Subcutaneous adipose tissue (tissue), 4 donors: ENCODE results near the gene CYBB. TPM values are rescaled to one million over a fixed set of nuclear protein-coding genes. Genes with fewer than 3 reads are reported as not detected.

ENCODE experiments used
- total RNA-seq, 4 donors: library from RNA; depleted of rRNA; stranded (reverse); fragments of >200 nt; gene quantifications; one replicate each; pipeline ENCODE4 v1.1.0, GENCODE V29; 2016
- TF ChIP-seq, protein P1 (sequence below): fragments of 450-650 bp; IDR thresholded peaks from one replicate; pipeline ENCODE4 v1.5.1; 2016; ENCODE audit warnings: low read depth, mild to moderate bottlenecking, control low read depth, antibody characterized with exemption, moderate library complexity

CYBB gene
- total RNA-seq, 4 donors from 2014 or later: 23.9 to 80.4 (median 60.2) TPM

DNA sequence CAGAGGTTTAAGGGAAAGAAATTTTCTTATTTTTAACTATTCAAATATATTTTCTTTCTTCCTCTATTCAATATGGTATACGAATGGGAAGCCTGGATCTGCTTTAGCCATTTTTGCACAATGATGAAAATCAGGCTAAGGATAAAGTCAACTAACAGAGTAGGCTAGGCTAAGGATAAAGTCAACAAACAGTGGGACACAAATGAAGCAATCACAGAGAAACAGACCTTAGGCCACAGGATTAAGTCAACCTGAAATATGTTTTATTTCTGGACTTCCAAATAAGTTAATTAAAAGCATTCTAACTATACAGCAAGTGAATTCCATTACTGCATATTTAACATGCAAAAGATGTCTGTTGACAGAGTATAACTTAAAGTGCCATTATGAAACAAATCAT lies 50.5 kb downstream of the CYBB start:
- TF ChIP-seq, protein P1, sequence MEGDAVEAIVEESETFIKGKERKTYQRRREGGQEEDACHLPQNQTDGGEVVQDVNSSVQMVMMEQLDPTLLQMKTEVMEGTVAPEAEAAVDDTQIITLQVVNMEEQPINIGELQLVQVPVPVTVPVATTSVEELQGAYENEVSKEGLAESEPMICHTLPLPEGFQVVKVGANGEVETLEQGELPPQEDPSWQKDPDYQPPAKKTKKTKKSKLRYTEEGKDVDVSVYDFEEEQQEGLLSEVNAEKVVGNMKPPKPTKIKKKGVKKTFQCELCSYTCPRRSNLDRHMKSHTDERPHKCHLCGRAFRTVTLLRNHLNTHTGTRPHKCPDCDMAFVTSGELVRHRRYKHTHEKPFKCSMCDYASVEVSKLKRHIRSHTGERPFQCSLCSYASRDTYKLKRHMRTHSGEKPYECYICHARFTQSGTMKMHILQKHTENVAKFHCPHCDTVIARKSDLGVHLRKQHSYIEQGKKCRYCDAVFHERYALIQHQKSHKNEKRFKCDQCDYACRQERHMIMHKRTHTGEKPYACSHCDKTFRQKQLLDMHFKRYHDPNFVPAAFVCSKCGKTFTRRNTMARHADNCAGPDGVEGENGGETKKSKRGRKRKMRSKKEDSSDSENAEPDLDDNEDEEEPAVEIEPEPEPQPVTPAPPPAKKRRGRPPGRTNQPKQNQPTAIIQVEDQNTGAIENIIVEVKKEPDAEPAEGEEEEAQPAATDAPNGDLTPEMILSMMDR: no peak

DNA sequence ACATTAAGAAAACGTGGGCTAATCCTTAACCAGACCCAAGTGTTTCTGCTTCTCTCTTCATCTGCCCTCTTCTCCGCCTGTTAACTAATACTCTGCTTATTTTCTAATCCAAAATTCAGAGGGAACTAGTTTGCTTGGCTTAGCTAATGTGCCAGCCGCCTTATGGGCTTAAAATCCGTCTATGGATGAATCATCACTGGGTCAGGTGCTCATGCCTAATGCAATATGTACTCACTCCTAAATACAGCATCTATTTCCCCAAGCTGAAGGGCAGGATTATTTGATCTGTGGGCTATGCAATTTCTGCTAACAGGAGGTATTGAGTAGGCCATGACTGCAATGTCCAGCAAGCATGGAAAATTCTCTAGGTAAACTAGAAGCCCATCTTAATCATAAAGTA lies 55.1 kb downstream of the CYBB start:
- TF ChIP-seq, protein P1: no peak

DNA sequence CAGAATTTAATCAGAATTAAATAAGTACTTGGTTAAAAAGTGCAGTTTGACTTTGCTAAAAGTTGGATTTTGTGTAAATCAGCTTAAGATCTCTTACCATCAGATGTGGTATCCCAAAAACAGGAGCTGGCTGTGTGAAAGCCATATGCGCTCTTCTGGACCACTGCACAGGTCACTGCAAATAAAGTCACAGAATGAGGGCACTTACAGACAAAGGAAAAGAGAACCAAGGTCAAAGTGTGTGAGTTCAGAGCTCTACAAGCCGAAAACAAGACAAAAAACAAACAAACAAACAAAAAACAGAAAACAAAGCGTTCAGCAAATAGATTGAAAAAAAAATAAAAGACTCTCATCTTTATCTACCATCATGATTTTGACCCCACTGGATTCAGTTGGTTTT lies 61.1 kb downstream of the CYBB start:
- TF ChIP-seq, protein P1: no peak

DNA sequence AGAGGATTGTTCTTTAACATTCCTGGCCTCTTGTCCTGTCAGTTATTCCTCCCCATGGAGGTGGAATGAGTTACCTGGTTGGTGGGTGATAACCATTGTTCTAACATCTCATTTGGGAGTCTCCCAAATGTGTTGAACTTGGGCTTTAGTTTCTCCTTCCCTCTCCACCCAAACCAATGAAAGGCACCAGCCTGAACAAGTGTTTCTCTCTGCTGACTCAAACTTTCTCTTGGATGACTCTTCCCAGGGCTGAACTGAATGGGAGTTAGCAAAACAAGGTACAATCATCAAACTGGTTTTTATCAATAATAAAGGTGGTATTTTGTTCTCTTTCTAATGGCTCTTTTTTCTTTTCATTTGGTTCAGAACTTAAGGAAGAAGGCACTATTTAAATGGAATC lies 64.8 kb downstream of the CYBB start:
- TF ChIP-seq, protein P1: no peak

DNA sequence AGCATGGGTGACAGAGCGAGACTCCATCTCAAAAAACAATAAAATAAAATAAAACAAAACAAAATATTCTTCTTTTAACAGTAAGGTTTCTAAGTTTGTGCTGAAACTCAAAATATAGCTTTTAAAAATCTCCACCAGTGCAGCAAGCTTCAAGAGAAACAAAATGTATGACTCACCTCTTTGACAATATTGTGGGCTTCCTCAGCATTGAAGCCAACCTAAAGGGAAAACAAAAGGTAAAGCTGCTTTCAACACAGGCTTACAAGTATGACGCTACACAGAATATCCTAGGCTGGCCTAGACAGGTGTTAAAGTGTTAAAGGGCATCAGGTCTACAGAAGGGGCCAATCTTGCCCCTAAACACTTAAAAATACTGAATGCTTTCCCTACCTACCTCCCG lies 66.3 kb downstream of the CYBB start:
- TF ChIP-seq, protein P1: no peak

DNA sequence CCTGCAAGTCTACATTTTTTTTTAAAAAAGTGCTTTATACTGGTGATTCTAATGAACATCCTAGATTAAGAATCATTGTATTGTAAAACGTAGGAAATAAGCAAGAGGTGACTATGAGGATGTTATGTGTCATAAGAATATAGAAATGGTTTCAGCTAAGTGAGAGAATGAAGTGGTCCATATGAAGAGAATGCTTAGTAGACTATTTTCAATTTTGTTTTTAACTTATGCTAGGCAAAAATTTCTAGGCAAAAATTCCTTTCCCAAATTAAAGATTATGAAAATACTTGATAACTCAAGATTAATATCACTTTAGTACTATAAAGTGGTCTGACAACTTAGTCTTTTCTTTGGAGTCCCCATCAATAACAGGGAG lies 66.7 kb downstream of the CYBB start:
- TF ChIP-seq, protein P1: no peak

DNA sequence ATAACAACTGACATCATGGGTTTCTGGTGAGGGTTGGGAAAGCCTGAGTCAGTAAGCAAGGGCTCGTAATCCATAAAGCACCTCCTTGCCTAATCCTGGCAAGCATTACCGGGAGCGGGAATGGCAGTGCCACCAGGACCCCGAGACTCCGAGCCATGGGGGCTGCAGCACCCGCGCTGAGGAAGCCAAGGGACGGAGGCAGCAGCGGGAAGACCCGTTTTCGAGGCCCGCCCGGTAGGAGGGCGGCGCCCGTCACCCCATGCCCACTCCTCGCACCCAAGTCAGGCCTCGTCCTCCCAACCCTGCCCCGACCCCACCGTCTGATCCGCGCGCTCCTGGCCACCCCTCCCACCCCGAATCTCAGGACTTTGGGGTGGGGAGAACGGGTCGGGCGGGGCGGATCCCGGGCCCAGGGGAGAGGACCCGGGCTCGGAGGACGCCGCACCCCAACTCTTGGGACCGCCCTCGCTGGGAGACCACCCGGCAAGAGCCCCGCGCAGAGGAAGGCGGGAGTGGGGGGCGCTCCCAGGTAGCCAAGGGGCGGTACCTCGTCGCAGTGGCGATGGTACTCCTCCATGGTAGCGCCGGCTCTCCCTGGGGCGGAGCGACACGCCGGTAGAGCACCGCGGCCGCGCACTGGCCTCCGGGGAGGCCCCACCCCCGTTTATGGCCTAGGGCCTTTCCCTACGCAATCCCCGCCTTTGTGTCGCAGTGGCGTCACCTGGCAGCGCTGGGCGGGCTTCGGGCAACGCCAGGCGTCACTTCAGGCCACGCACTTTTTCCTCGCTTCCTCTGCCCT lies 67.3 kb downstream of the CYBB start, which contains the start of gene DYNLT3:
Gene DYNLT3 (minus strand): TSS at position 638 of the 799 bp plus-strand sequence. CDS start 61 bp downstream, at position 577.
- TF ChIP-seq, protein P1: no peak
